Calu3 (cell line): ENCODE results near the gene UNC13C. TPM values are rescaled to one million over a fixed set of nuclear protein-coding genes. Genes with fewer than 3 reads are reported as not detected.

Experiments
- BruUV-seq: library from RNA; stranded (reverse); fragments of 400-500 nt; replicated peaks from 2 replicates; lab custom pipeline; 2021; lab: Mats Ljungman, UMichigan
- CTCF ChIA-PET: fragments of 300-600 bp; sonication (Branson Sonifier 250); formaldehyde crosslinking; loops from one replicate; lab custom pipeline; 2022; ENCODE audit warnings: antibody characterized with exemption; lab: Charles Lee
- DNase-seq: peaks from one replicate; pipeline ENCODE4 v3.0.0; 2022
- H3K27ac Mint-ChIP-seq: one replicate; pipeline ENCODE4 v1.8.0; 2022; ENCODE audit warnings: mixed read lengths; ENCODE audit not compliant: unreplicated experiment
- H3K27me3 Mint-ChIP-seq: one replicate; pipeline ENCODE4 v1.8.0; 2022; ENCODE audit warnings: mixed read lengths; ENCODE audit not compliant: unreplicated experiment
- H3K36me3 Mint-ChIP-seq: one replicate; pipeline ENCODE4 v1.8.0; 2022; ENCODE audit warnings: mild to moderate bottlenecking, moderate library complexity, mixed read lengths; ENCODE audit not compliant: insufficient read depth, unreplicated experiment
- H3K4me1 Mint-ChIP-seq: one replicate; pipeline ENCODE4 v1.8.0; 2022; ENCODE audit warnings: mild to moderate bottlenecking, low read depth, mixed read lengths; ENCODE audit not compliant: unreplicated experiment
- H3K4me3 Mint-ChIP-seq: one replicate; pipeline ENCODE4 v1.8.0; 2022; ENCODE audit warnings: mild to moderate bottlenecking, low read depth, moderate library complexity, mixed read lengths; ENCODE audit not compliant: unreplicated experiment
- H3K9me3 Mint-ChIP-seq: one replicate; pipeline ENCODE4 v1.8.0; 2022; ENCODE audit warnings: low read depth, mixed read lengths; ENCODE audit not compliant: unreplicated experiment
- intact Hi-C: fragments of 100-400 bp; cut with micrococcal nuclease; formaldehyde crosslinking; loops from one replicate; pipeline ENCODE4 v1.10.0; 2022; ENCODE audit not compliant: unreplicated experiment
- total RNA-seq: library from RNA; stranded (reverse); gene quantifications from 2 replicates; pipeline ENCODE4 v1.2.3, GENCODE V29; 2022
- TF ChIP-seq, protein P1 (sequence below): fragments of 200-600 bp; IDR thresholded peaks from one replicate; pipeline ENCODE4 v1.8.0; 2022; ENCODE audit warnings: antibody characterized with exemption; ENCODE audit not compliant: unreplicated experiment

Gene UNC13C
- total RNA-seq, 1 experiment from 2014 or later, result 0.38 TPM

DNA sequence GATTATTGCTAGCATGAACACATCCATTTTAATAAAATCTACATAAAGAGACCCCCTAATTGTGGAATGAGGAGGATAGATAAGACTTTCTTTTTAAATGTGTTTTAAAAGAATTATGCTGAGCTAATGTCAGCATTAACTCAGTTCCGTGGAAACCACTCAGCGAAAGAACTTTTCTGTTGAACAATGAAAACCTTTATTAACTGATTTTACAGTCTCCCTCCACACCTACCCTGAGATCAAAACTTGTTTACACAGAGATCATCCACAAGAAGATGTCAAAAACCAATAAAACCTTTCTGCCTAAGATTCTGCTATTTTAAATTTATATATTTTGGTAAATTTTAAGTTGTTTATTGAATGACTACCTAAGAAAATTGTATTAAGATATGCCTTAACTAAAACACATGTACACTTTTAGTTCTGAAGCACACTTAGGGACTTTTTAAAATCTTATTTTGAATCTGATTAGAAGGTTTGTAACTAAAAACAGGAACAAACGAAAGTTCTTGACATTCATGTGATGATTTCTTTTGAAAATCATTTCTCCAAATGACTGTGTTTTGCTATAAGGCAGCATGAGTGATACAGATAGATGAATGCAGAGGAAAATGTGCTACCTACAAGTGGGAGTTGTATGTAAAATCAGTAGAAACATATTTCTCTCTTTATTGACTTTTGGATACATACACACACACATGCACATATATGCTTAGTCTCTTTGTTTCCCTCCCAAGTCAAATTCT lies 369.0 kb downstream of the UNC13C start:
- no TSS peak for BruUV-seq
- TF ChIP-seq, protein P1, sequence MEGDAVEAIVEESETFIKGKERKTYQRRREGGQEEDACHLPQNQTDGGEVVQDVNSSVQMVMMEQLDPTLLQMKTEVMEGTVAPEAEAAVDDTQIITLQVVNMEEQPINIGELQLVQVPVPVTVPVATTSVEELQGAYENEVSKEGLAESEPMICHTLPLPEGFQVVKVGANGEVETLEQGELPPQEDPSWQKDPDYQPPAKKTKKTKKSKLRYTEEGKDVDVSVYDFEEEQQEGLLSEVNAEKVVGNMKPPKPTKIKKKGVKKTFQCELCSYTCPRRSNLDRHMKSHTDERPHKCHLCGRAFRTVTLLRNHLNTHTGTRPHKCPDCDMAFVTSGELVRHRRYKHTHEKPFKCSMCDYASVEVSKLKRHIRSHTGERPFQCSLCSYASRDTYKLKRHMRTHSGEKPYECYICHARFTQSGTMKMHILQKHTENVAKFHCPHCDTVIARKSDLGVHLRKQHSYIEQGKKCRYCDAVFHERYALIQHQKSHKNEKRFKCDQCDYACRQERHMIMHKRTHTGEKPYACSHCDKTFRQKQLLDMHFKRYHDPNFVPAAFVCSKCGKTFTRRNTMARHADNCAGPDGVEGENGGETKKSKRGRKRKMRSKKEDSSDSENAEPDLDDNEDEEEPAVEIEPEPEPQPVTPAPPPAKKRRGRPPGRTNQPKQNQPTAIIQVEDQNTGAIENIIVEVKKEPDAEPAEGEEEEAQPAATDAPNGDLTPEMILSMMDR, result no peak
- peaks cover 4% of the 10 kb centered on the region for H3K36me3 Mint-ChIP-seq
- H3K4me1 Mint-ChIP-seq, result no peaks in the 10 kb centered on the region
- intact Hi-C loops, result no loop called here
- CTCF ChIA-PET, result no interaction called here
- H3K27me3 Mint-ChIP-seq, result no peaks in the 10 kb centered on the region
- no peak overlapping the region for H3K4me3 Mint-ChIP-seq
- no peak for DNase-seq
- H3K9me3 Mint-ChIP-seq, result peaks cover 16% of the 10 kb centered on the region
- no peak overlapping the region for H3K27ac Mint-ChIP-seq

DNA sequence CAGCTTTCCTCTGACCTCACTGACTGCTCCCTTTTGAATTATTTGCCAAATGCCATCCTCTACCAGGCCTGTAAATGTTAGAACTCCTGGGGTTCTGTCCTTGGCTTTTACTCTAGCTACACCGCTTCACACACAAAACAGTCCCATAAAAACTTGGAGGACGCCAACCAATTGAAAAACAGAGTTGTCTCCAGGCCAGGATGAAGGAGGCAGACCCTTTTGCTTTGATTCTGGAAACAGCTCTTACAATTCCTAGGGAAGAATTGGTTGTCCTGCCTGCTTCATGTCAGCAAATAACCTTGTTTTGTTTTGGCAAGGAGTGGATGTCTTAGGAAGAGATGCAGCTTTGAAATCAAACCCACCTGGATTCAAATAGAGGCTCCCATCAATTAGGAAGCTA lies 375.5 kb downstream of the UNC13C start:
- TF ChIP-seq, protein P1, result no peak
- Mint-ChIP-seq H3K27ac (no peak overlapping the region), H3K4me3 (no peak overlapping the region), H3K4me1 (no peaks in the 10 kb centered on the region), H3K27me3 (no peaks in the 10 kb centered on the region), H3K36me3 (no peaks in the 10 kb centered on the region), H3K9me3 (peaks cover 12% of the 10 kb centered on the region)
- CTCF ChIA-PET, result no interaction called here
- intact Hi-C loops, result no loop called here
- BruUV-seq, result no TSS peak
- no peak for DNase-seq

DNA sequence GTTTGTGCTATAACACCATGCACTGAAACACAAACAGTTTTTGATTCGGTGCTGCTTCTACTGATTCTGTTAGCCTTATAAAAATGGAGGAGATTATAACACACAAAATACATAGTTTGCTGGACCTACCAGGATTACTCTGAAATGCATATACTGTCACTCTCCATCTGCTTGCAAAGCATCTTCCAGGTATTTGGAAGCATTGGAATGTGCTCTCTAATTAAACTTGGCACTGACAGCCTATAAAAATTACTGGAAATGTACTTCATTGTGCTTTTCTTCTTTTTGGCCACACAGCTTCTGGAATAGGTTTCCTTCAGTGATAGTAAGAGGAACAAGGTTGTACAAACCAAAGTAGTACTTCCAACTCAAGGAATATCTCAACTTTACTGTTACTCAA lies 376.1 kb downstream of the UNC13C start:
- no peak overlapping the region for H3K4me3 Mint-ChIP-seq
- intact Hi-C loops, result no loop called here
- H3K4me1 Mint-ChIP-seq, result no peaks in the 10 kb centered on the region
- TF ChIP-seq, protein P1, result no peak
- no peak for DNase-seq
- peaks cover 12% of the 10 kb centered on the region for H3K9me3 Mint-ChIP-seq
- no TSS peak for BruUV-seq
- H3K36me3 Mint-ChIP-seq, result no peaks in the 10 kb centered on the region
- H3K27me3 Mint-ChIP-seq, result no peaks in the 10 kb centered on the region
- H3K27ac Mint-ChIP-seq, result no peak overlapping the region
- CTCF ChIA-PET, result no interaction called here

DNA sequence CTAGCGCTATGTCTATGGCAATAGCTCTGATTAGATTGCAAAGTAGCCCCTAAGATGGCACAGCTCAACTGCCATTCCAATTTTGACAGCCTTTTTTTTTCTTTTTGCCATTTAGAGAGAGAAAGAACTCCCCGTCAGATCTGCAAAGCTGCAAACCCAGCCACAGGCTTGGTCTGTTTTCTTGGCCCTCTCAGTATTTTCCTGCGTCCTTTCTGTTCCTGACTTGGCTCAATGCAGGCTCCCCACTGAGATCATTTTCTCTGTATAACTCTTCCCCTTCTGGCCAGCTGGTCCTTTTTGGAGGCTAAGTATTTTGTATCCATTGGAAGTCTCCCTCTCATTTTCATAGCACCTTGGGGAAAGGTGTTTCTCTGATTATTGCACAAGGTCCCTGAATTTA lies 386.7 kb downstream of the UNC13C start:
- CTCF ChIA-PET, result no interaction called here
- Mint-ChIP-seq H3K4me1 (no peaks in the 10 kb centered on the region), H3K36me3 (no peaks in the 10 kb centered on the region), H3K9me3 (peaks cover 15% of the 10 kb centered on the region), H3K27me3 (no peaks in the 10 kb centered on the region), H3K27ac (no peak overlapping the region), H3K4me3 (no peak overlapping the region)
- no TSS peak for BruUV-seq
- intact Hi-C loops, result no loop called here
- DNase-seq, result no peak
- TF ChIP-seq, protein P1, result no peak
